Sigmoid colon (tissue), 7 donors: ENCODE results near the gene ZKSCAN3. TPM values are rescaled to one million over a fixed set of nuclear protein-coding genes. Genes with fewer than 3 reads are reported as not detected.
"Not testable (repeated sequence)": the region's sequence is repeated elsewhere in the genome, so short reads cannot be mapped to it uniquely, and the experiment has no call there.

Experiments
- DNase-seq: peaks from one replicate; pipeline ENCODE4 v3.0.0-alpha.2; 2019
- H3K27ac ChIP-seq, 4 donors: fragments of 200-600 bp; sonication (generic); one replicate each; pipeline ENCODE4 v1.5.1; 2016 to 2019; ENCODE audit warnings: mild to moderate bottlenecking in 1 of 4
- H3K27me3 ChIP-seq, 3 donors: fragments of 200-600 bp; sonication (generic); one replicate each; pipeline ENCODE4 v1.5.1; 2019; ENCODE audit warnings: mild to moderate bottlenecking in 1 of 3
- H3K36me3 ChIP-seq, 4 donors: fragments of 200-600 bp; sonication (generic); one replicate each; pipeline ENCODE4 v1.5.1; 2016 to 2019
- H3K4me1 ChIP-seq, 4 donors: fragments of 200-600 bp; sonication (generic); one replicate each; pipeline ENCODE4 v1.5.1; 2017 to 2019
- H3K4me3 ChIP-seq, 4 donors: fragments of 200-600 bp; sonication (generic); one replicate each; pipeline ENCODE4 v1.5.1; 2017 to 2019; ENCODE audit warnings: mild to moderate bottlenecking in 2 of 4, moderate library complexity in 1 of 4
- H3K9me3 ChIP-seq, 4 donors: fragments of 200-600 bp in 3 of 4; sonication (generic) in 3 of 4; one replicate each; pipeline versions ENCODE4 v1.5.1 to v1.6.1; 2013 to 2019
- CTCF ChIP-seq, 4 experiments: fragments of 450-650 bp in 3 of 4; fragments of 200-600 bp in 1 of 4; IDR thresholded peaks; one replicate each; pipeline ENCODE4 v1.5.1; 2016 to 2019; ENCODE audit warnings: antibody characterized with exemption in 4 of 4, mild to moderate bottlenecking in 3 of 4, moderate library complexity in 2 of 4
- EP300 ChIP-seq, 4 donors: sonication (generic); formaldehyde crosslinking; IDR thresholded peaks; one replicate each; pipeline ENCODE4 v1.6.1; 2017; ENCODE audit warnings: antibody characterized with exemption in 4 of 4
- POLR2A ChIP-seq, 2 donors: fragments of 450-650 bp; IDR thresholded peaks; one replicate each; pipeline ENCODE4 v1.6.1; 2016; ENCODE audit warnings: antibody characterized with exemption in 2 of 2, mild to moderate bottlenecking in 2 of 2, moderate library complexity in 2 of 2
- POLR2AphosphoS5 ChIP-seq, 4 donors: sonication (generic); formaldehyde crosslinking; IDR thresholded peaks; one replicate each; pipeline ENCODE4 v1.6.1; 2017; ENCODE audit warnings: antibody characterized with exemption in 4 of 4
- WGBS, 2 donors: extraction: QIAGEN DNeasy Blood & Tissue Kit; methylation state at CpG; one replicate each; pipeline ENCODE4 v1.1.7; 2013; 5-methylcytosine and 5-hydroxymethylcytosine counted together
- intact Hi-C: fragments of 100-400 bp; cut with DNase I; formaldehyde crosslinking; loops from one replicate; pipeline ENCODE4 v1.15.1; 2023
- polyA plus RNA-seq, 3 donors: library from polyadenylated mRNA; stranded (reverse); fragments of 200-250 nt; gene quantifications; one replicate each; pipeline ENCODE4 v1.2.3, GENCODE V29; 2013
- total RNA-seq, 4 donors: library from RNA; depleted of rRNA; stranded (reverse); fragments of >200 nt; gene quantifications; one replicate each; pipeline ENCODE4 v1.1.0, GENCODE V29; 2016
- donor health status: healthy with polysubstance abuse.
- donor health status: Bipolar disorder and iron deficiency.
- donor health status: healthy.

Gene ZKSCAN3
- total and polyA plus RNA-seq, 7 donors: 0.92 to 9.1 (median 5.4) TPM

- H3K4me3 ChIP-seq: no peak overlapping the region
- no peaks in the 10 kb centered on the region for H3K9me3 ChIP-seq
- H3K27ac ChIP-seq: no peak overlapping the region
- DNase-seq: no peak
- no peaks in the 10 kb centered on the region for H3K27me3 ChIP-seq
- peaks cover 0 to 15% (median 11%) of the 10 kb centered on the region in 4 donors for H3K4me1 ChIP-seq
- intact Hi-C loops: no loop called here
- peaks cover 13 to 60% (median 36%) of the 10 kb centered on the region in 4 donors for H3K36me3 ChIP-seq
- 92 to 93% methylated on average over 2 of the region's 2 CpGs for WGBS, 2 donors
- TF ChIP-seq CTCF (IDR thresholded peaks at IDR 0.05) (no peak), POLR2A (IDR thresholded peaks at IDR 0.05) (no peak), POLR2AphosphoS5 (IDR thresholded peaks at IDR 0.05) (no peak), EP300 (IDR thresholded peaks at IDR 0.05) (no peak)
These were observed 11.2 kb downstream of the ZKSCAN3 start for GRCh38 chr6:28360961-28361360.

- intact Hi-C loops, DNase-seq, H3K4me1 ChIP-seq, H3K4me3 ChIP-seq, H3K27ac ChIP-seq, H3K9me3 ChIP-seq, H3K27me3 ChIP-seq: not testable (repeated sequence)
- peaks cover 13 to 73% (median 36%) of the 10 kb centered on the region in 4 donors for H3K36me3 ChIP-seq
- WGBS, 2 donors: 94 to 96% methylated on average over 4 of the region's 4 CpGs
These were observed 15.8 kb downstream of the ZKSCAN3 start for GRCh38 chr6:28365590-28365989.

- Histone ChIP-seq H3K36me3 (peaks cover 12 to 51% (median 24%) of the 10 kb centered on the region in 4 donors), H3K4me1 (no peaks in the 10 kb centered on the region), H3K27ac (no peak overlapping the region), H3K9me3 (no peaks in the 10 kb centered on the region), H3K4me3 (no peak overlapping the region), H3K27me3 (no peaks in the 10 kb centered on the region)
- no peak for DNase-seq
- TF ChIP-seq CTCF (IDR thresholded peaks at IDR 0.05) (no peak), POLR2AphosphoS5 (IDR thresholded peaks at IDR 0.05) (no peak), POLR2A (IDR thresholded peaks at IDR 0.05) (no peak), EP300 (IDR thresholded peaks at IDR 0.05) (no peak)
- 78 to 88% methylated on average over 4 of the region's 4 CpGs for WGBS, 2 donors
- intact Hi-C loops: no loop called here
These were observed 18.8 kb downstream of the ZKSCAN3 start for GRCh38 chr6:28368522-28368921.

GRCh38 chr6:28369463-28369862 lies 19.7 kb downstream of the ZKSCAN3 start:
- Histone ChIP-seq H3K4me3 (no peak overlapping the region), H3K4me1 (no peaks in the 10 kb centered on the region), H3K27me3 (no peaks in the 10 kb centered on the region), H3K9me3 (no peaks in the 10 kb centered on the region), H3K27ac (no peak overlapping the region), H3K36me3 (peaks cover 7 to 43% (median 18%) of the 10 kb centered on the region in 4 donors)
- intact Hi-C loops: no loop called here
- DNase-seq: no peak
- WGBS, 2 donors: 97 to 98% methylated on average over 3 of the region's 3 CpGs
- TF ChIP-seq CTCF (IDR thresholded peaks at IDR 0.05) (no peak), POLR2AphosphoS5 (IDR thresholded peaks at IDR 0.05) (no peak), POLR2A (IDR thresholded peaks at IDR 0.05) (no peak), EP300 (IDR thresholded peaks at IDR 0.05) (no peak)

- H3K36me3 ChIP-seq: peaks cover under 1 to 35% (median 11%) of the 10 kb centered on the region in 4 donors
- no peak for DNase-seq
- no peaks in the 10 kb centered on the region for H3K9me3 ChIP-seq
- H3K4me3 ChIP-seq: no peak overlapping the region
- TF ChIP-seq CTCF (IDR thresholded peaks at IDR 0.05): no peak
- TF ChIP-seq POLR2AphosphoS5 (IDR thresholded peaks at IDR 0.05): no peak
- TF ChIP-seq POLR2A (IDR thresholded peaks at IDR 0.05): no peak
- no peak for TF ChIP-seq EP300 (IDR thresholded peaks at IDR 0.05)
- 71 to 90% methylated on average over 2 of the region's 2 CpGs for WGBS, 2 donors
- no peaks in the 10 kb centered on the region for H3K27me3 ChIP-seq
- H3K4me1 ChIP-seq: no peaks in the 10 kb centered on the region
- H3K27ac ChIP-seq: no peak overlapping the region
- intact Hi-C loops: no loop called here
These were observed 20.7 kb downstream of the ZKSCAN3 start for GRCh38 chr6:28370440-28370839.
